M059J (cell line): ENCODE results near the gene TBXAS1. TPM values are rescaled to one million over a fixed set of nuclear protein-coding genes. Genes with fewer than 3 reads are reported as not detected.
"Not testable (repeated sequence)": the region's sequence is repeated elsewhere in the genome, so short reads cannot be mapped to it uniquely, and the experiment has no call there.

Experiments used
- DNase-seq: peaks from one replicate; pipeline ENCODE4 v3.0.0-alpha.2; 2012; ENCODE audit warnings: low read depth
- total RNA-seq: library from RNA; depleted of rRNA; stranded (reverse); fragments of >200 nt; shearing (Covaris generic); gene quantifications from 2 replicates; pipeline ENCODE4 v1.2.3, GENCODE V29; 2014

TBXAS1 gene
- total RNA-seq, 1 experiment from 2014 or later = 7.8 TPM

DNA sequence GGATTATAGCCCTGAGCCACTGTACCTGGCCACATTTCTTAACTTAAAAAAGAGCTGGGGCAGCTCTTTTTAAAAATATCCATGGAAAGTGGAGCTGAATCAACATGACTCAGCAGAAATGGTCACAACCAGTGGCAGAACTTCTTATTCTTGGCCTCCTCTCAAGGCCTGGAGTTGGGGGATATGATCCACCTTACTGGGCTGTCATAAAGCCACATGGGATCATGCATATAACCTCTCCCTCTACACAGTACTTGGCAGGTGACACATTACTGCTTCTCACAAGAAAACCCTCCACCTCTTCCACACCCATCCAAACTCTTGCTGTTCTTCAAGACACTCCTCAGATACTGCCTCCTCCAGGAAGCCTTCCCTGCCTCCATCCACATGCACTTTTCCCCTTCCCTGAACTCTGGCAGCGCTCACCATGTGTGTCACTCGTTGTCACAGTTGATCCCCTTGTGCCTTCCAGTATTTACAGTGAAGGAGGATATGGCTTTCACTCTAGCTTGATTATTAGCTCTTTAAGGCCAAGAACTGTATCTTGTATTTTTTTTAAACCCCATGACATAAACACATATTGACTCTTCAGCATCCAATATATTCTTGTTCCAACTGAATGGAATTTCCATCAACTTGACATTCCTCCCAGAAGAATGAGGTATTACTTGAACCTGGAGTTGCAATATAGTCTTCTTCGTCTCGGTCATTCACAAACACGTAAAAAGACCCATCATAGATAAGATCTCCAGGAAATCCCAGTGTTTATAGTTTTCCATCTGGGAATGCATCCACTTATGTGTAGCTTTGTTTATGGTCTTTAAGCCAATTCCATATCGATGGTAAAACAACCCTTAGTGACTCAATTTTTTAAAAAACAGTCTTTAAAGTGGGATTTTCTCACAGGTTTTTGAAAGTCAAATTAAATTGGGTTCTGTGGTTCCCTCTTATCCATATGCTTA is 85.5 kb downstream of the TBXAS1 start:
- peak; percentile 56 for DNase-seq

DNA sequence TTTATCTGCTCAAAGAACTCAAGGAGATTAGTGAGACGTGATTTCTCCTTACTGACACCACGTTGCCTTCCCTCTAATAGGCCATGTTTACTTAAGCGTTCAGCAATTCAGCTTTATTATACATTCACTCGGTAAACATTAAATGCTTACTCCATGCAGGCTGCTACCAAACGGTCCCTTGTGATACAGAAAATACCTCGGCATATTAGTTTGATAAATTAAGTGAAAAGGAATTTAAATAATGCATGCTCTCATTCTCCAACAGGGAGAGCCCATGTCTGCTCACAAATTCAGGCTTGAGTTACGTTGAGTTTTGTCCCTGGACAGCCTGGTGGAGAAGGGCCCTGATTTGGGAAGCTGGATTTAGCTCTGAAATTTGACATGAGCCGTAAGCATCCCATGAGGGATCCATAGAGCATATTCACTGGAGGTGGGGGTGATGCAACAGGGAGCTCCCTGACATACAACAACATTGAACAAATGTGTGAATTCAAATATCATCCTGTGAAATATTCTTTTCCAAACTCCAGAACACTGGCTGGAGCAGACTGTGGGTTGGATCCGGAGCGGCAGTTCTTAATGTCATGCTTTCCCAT is 86.3 kb downstream of the TBXAS1 start:
- peak; percentile 10 for DNase-seq

GRCh38 chr7:139915864-139916716 is 87.0 kb downstream of the TBXAS1 start:
- peak; percentile 99 for DNase-seq

- no peak for DNase-seq
Observed at GRCh38 chr7:139916717-139917395, 87.8 kb downstream of the TBXAS1 start.

DNA sequence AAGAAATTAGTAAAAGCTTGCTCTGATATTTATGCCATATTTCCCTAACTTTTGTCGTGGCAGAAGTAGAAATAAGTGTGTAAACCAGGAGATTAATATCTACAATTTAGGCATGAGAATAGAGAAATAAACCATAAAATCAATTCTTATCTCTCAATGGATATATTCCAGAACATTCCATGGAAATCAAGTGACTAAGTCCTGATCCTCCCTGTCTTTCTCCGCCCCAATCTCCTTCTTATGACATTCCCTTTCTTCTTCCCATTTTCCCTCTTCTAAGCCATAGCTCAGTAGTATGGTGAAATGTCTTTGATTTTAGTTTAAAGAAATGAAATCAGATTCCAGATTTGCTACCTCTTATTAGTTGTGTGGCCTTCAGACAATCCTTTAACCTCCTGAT is 88.8 kb downstream of the TBXAS1 start:
- no peak for DNase-seq

DNA sequence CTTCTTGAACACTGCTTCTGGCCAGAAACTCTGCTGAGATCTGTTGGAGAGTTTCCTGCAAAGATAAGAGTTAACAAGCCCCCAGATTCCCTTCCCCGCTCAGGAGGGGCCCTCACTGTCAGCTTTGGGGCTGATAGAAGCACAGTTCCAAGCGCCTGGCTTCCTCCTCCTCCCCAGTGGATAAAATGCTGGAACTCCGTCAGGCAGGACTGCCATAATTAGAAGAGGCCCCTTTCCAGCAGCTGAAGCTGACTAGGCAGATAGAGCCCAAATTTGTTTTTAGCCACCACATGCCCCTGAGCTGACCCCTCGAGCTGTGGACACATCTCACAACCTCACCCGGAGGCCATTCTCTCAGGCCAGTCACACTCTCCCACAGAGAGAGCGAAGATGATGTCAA is 89.4 kb downstream of the TBXAS1 start:
- no peak for DNase-seq

DNA sequence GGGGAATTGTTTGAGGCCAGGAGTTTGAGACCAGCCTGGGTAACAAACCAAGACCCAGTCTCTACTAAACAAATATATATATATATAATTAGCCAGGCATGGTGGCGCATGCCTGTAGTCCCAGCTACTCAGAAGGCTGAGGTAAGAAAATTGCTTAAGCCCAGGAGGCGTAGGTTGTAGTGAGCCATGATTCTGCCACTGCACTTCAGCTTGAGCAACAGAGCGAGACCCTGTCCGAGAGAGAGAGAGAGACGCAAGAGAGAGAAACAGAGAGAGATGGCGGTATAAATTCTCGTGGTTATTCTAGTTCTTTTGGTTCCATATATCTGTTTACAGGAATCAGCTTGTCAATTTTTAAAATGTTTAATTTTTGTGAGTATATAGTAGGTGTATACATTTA is 94.0 kb downstream of the TBXAS1 start:
- DNase-seq = no peak

DNA sequence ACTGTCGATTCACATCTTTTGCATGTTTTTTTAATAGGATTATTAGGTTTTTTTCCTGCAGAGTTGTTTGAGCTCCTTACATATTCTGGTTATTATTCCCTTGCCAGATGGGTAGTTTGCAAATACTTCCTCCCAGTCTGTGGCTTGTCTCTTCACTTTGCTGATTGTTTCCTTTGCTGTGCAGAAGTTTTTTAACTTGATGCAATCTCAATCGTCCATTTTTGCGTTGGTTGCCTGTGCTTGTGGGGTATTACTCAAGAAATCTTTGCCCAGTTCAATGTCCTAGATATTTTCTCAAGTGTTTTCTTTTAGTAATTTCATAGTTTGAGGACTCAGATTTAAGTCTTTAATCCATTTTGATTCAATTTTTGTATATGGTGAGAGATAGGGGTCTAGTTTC is 95.4 kb downstream of the TBXAS1 start:
- no peak for DNase-seq

DNA sequence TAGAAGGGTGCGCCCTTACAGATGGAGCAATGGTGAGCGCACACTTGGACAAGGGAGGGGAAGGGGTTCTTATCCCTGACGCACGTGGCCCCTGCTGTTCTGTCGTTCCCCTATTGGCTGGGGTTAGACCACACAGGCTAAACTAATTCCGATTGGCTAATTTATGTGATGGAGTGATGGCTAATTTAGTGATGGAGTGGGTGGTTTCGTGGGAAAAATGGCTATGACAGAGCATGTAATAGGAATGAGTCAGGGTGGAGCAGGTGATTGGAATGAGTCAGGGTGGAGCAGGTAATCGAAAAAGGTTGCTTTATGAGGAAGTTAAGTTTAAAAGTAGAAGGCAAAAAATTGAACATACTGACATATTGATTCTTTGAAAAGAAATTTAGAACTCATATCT is 100.2 kb downstream of the TBXAS1 start:
- not testable (repeated sequence) for DNase-seq

DNA sequence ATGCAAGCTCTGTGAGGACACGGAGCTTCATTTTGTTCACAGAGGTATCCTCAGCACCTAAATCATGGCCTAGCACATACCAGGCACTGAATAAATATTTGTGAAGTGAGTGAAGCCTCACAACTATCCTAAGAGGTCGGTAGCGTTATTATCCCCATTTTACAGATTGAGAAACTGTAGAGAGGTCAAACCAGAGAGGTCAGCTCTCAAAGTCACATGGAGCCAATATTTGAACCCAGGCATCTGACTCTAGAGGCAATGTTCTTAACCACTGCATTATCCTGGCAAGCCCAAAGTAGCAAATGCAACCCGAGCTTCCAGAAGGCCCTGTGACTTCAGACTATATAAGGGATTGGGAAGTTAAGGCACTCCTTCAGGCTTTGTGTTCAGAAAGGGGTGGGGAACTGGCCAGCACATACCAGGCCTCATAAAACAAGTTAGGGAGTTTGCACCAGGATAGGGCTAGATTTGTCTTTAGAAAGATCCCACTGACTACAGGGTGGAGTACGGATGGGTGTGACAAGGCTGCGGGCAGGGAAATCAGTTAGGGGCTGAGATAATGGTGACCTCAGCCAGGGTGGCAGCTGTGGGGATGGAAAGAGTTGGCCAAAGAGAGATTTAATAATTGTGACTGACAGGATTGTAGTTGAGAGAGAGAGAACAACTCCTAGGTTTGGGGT is 101.4 kb downstream of the TBXAS1 start:
- DNase-seq = no peak

GRCh38 chr7:139931190-139931934 is 102.3 kb downstream of the TBXAS1 start:
- no peak for DNase-seq

DNA sequence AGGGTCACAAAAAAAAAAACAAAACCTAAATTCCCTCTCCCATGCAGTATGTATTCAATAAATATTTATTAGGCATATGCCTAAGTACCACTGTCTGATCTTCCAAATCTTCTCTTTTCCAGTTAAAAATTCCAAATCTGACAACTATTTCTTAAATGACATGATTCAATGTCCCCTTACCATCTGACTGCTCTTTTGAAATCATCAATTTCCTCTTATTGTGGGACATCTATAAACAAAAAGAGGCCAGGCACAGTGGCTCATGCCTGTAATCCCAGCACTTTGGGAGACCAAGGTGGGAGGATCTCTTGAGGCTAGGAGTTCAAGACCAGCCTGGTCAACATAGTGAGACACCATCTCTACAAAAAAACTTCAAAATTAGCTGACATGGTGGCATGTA is 103.5 kb downstream of the TBXAS1 start:
- no peak for DNase-seq

GRCh38 chr7:139936760-139937310 is 107.8 kb downstream of the TBXAS1 start:
- DNase-seq = peak; percentile 72

GRCh38 chr7:139937715-139938114 is 108.7 kb downstream of the TBXAS1 start:
- DNase-seq = no peak

DNA sequence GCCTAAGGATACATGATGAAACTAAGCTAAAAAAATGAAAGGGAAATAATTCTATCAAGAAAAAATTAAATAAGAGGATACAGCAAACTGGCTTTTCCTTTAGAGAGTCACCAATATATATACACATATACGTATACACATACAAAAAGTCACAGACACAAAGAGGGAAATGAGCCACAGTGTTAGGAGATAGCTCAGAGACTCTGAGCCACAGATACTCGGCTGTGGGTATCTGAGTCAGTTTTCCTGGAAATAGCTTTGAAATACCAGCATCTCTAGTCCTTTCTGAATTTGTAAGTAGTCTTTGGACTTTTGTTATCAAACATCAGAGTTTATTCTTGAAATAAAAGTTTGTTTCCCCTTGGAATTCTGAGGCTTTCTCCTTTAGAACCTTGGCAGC is 111.8 kb downstream of the TBXAS1 start:
- no peak for DNase-seq

GRCh38 chr7:139941421-139941820 is 112.4 kb downstream of the TBXAS1 start:
- DNase-seq = no peak

GRCh38 chr7:139941866-139942265 is 112.8 kb downstream of the TBXAS1 start:
- no peak for DNase-seq

- DNase-seq = no peak
Observed at GRCh38 chr7:139942636-139943035, 113.6 kb downstream of the TBXAS1 start.

- DNase-seq = no peak
Observed at GRCh38 chr7:139943401-139943800, 114.3 kb downstream of the TBXAS1 start.

DNA sequence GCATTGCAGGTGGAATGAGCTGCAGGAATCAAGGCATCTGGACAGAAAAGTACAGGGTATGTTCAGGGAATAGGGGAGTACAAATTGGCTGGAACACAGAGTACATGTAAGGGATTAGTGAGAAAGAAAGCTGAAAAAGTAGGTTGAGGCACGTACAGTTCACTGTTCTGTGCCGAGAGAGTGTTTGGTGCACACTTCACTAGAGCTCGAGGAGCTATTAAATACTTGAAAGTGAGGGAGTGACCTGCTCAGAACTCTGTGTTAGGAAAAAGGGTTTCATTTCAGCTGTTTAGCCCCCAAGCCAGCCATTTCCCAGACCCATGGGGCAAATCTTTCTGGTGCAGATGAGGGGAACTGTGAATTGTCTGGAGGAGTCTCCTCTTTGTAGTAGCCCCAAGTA is 115.2 kb downstream of the TBXAS1 start:
- no peak for DNase-seq
